GM19043 (cell line): Measurements from ENCODE around the gene SHLD1.

Source experiments
- ATAC-seq: cut with Tn5 transposase; IDR thresholded peaks from one replicate; pipeline ENCODE4 v1.9.1; 2021; ENCODE audit warnings: low read depth; ENCODE audit not compliant: unreplicated experiment

The SHLD1 gene

DNA sequence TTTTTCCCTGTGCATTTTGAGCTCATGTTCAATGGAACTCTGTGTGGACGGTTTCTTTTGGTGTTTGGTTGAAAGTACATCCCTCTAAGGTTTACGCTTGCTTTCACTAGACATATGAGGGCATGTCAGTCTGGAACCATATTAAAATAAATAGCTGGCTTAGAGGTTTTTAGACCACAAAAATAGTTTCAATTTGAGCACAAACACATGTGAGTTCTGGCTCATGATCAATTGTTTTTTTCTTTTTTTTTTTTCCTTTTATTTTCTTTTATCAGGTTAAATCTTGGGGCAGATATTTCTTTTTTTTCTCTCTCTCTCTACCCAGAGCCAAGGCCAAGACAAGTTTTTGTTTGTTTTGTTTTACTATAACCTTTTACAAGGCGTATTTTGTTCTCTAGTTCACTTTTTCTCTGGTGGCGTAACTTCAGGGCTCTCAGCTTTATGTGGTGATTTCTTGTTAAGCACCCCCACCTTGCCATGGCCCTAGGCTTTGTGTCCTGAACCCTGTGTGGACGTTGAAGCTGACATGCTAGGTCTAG, 92.9 kb downstream of the SHLD1 start:
- peak; percentile 74 for ATAC-seq

DNA sequence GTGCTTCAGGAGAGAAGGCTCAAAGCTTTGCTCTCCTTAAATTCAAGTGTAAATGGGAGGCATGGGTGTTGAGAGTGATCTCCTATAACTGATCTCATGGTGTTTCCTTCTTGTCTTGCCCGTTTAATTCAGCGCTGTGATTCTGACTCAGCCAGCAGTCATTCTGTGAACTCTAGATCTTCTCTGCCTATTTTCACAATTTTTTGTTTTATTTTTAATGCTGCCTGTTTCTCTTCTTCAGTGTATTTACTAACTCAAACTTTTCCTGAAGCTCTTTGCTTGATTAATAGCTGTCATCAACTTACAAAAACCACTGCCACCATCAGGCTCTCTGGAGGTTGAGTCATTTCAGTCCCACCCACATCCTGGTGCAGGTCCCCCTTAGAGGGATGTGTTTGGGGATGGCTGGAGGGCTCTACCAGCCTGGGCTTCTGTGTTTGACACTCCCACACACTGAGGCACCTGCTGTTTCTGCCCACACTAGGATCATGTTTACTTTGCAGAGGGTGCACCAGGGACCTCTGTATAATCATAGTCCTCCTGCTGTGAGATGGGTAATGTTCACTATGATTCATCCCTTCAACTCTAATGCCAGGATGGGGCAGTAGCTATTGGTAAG, 94.0 kb downstream of the SHLD1 start:
- ATAC-seq, result peak; percentile 71

DNA sequence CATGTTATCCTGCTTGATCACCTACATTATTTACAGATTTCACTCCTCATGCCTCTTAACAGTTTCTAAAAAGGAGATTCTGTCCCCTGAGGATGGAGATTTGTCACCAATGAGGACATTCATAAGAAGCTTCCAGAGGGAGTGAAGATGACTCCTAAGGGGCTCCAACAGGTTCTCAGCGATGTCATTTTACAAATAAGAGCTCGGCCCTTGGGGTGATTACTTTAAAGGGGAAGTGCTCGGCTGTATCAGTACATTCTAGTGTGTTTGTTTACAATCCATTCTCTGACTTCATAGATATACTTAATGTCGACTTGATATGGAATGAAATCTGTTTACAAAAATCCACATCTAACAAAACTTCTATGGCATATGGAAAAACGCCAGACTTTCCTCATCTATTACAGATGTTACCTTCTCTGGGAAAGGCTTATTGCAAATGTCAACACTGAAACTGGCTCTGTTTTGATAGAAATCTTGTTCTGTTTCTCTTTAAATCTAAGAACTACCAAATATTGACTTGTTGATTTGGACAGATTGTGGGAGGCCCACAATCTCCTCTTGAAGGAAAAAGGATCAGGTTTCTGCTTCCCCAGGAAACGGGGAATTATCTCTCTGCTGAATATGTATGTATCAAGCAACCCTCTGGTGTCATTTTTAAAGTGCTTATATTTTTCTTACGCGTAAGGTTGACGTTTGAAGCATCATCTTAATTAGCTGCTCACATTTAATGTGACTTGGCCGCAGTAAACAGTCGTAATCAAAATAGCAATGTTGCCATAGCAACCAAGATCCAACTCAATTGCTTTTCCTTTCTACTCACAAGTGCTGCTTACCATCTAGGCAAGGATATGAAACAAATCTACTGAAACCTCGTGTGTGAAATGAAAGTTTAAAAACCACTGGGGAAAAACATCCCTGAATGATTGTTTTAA, 95.7 kb downstream of the SHLD1 start:
- ATAC-seq, result no peak

GRCh38 chr20:5848711-5849505, 98.7 kb downstream of the SHLD1 start:
- ATAC-seq, result no peak

DNA sequence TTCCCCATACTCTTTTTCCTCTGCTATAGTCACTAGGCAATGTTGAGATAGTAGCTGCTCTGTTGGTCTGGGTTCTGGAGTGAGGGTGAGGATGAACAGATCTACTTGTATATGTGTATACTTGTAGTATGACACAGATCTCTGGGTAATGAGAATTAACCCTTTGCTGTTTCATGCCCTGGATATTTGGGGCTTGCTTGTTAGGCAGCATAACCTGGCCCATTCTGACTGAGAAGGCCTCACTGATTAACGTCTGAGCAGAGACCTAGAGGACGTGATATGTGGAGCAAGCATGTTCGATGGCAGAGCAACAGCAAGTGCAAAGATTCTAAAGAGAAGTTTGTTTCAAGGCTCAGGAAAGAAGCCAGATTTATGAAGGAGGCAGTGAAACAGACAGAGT, 105.7 kb downstream of the SHLD1 start:
- no peak for ATAC-seq

- no peak for ATAC-seq
These were observed 109.4 kb downstream of the SHLD1 start for GRCh38 chr20:5859608-5860007.

- no peak for ATAC-seq
These were observed 112.5 kb downstream of the SHLD1 start for GRCh38 chr20:5862703-5863039.

- ATAC-seq, result no peak
These were observed 113.0 kb downstream of the SHLD1 start for GRCh38 chr20:5863040-5863833.

- ATAC-seq, result no peak
These were observed 114.2 kb downstream of the SHLD1 start for GRCh38 chr20:5864428-5864827.

- ATAC-seq, result no peak
These were observed 114.8 kb downstream of the SHLD1 start for GRCh38 chr20:5864873-5865587.

GRCh38 chr20:5865604-5866003, 115.4 kb downstream of the SHLD1 start:
- ATAC-seq, result no peak

GRCh38 chr20:5870568-5870981, 120.4 kb downstream of the SHLD1 start:
- ATAC-seq, result no peak

- ATAC-seq, result no peak
These were observed 121.5 kb downstream of the SHLD1 start for GRCh38 chr20:5871459-5872410.

- ATAC-seq, result no peak
These were observed 126.9 kb downstream of the SHLD1 start for GRCh38 chr20:5877128-5877527.

DNA sequence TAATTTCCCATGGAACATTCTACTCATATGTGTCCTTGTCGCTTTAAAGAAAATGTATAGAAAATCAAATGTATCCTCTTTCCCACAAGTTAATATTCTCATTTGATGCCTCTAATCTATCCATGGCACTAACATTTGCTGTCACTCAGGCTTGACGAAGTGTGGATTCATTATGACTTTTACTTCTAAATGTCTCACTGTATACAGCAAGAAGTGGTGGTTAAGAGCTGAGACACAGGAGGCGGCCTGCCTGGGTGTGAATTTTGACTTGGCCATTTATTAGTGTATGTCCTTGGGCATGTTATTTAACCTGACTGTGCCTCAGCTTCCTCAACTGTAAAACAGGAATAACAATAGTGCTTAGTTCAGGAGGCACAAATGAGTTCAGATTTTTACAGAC, 130.1 kb downstream of the SHLD1 start:
- no peak for ATAC-seq

DNA sequence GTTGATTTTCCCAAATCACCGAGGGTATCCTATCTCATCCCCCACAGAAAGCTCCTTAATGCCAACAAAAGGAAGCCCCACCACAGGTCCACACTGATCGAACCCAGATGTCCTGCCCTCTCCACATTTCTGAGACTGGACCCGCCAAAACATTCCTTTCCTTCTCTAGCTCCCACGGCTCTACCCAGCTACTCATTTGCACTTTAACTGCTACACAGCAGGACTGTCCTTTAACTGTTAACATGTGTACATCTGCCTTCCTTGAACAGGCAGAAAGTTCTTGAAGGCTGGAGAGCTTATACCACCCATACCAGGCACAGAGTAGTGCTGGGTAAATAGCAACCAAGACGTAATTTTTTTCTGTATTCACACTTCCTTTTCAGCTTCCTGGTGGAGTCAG, 131.5 kb downstream of the SHLD1 start:
- ATAC-seq, result no peak

GRCh38 chr20:5882166-5882565, 132.0 kb downstream of the SHLD1 start:
- ATAC-seq, result no peak
